ENCODE data around the gene PLEKHA6. TPM values are rescaled to one million over a fixed set of nuclear protein-coding genes. Genes with fewer than 3 reads are reported as not detected.
A peak's percentile ranks its signal among the peaks of the same experiment; 100 is the strongest.
"Not testable (repeated sequence)": the region's sequence is repeated elsewhere in the genome, so short reads cannot be mapped to it uniquely, and the experiment has no call there.

Gene PLEKHA6
- total RNA-seq, 2 experiments from 2014 or later = 0.86 to 0.87 TPM

- Mint-ChIP-seq H3K9me3 (ENCODE audit: low read depth) (no peaks in the 10 kb centered on the region), H3K36me3 (ENCODE audit: low read depth) (no peaks in the 10 kb centered on the region), H3K4me1 (no peaks in the 10 kb centered on the region), H3K27ac (no peak overlapping the region), H3K27me3 (no peaks in the 10 kb centered on the region), H3K4me3 (no peak overlapping the region)
- intact Hi-C loops (cut with DNase I, micrococcal nuclease) = no loop called here
- ChIA-PET CTCF (interaction anchor here (0.6 kb wide), 1 partner anchor 193 kb away, joined by 3 read pairs; no protein-coding TSS in a partner anchor), POLR2A (no interaction called here)
- no peak for ATAC-seq
- DNase-seq = no peak
Measured at GRCh38 chr1:204335085-204335484, 24.6 kb downstream of the PLEKHA6 start.

- DNase-seq = no peak
- no peak overlapping the region for H3K4me3 Mint-ChIP-seq
- ChIA-PET POLR2A (no interaction called here), CTCF (no interaction called here)
- intact Hi-C loops (cut with DNase I, micrococcal nuclease) = no loop called here
- H3K27ac Mint-ChIP-seq = no peak overlapping the region
- no peaks in the 10 kb centered on the region for H3K4me1 Mint-ChIP-seq
- no peak for ATAC-seq
- H3K36me3 Mint-ChIP-seq (ENCODE audit: low read depth) = no peaks in the 10 kb centered on the region
- no peaks in the 10 kb centered on the region for H3K9me3 Mint-ChIP-seq (ENCODE audit: low read depth)
- no peaks in the 10 kb centered on the region for H3K27me3 Mint-ChIP-seq
Measured at GRCh38 chr1:204334455-204334854, 25.3 kb downstream of the PLEKHA6 start.

GRCh38 chr1:204333427-204333826, 26.3 kb downstream of the PLEKHA6 start:
- H3K4me3 Mint-ChIP-seq = no peak overlapping the region
- ChIA-PET CTCF (interaction anchor here (0.8 to 1.2 kb wide), 2 partner anchors 75 to 660 kb away, joined by 3 read pairs; no protein-coding TSS in a partner anchor), POLR2A (no interaction called here)
- no peaks in the 10 kb centered on the region for H3K27me3 Mint-ChIP-seq
- DNase-seq = no peak
- intact Hi-C loops (cut with DNase I, micrococcal nuclease) = no loop called here
- H3K36me3 Mint-ChIP-seq (ENCODE audit: low read depth) = no peaks in the 10 kb centered on the region
- no peak for ATAC-seq
- H3K27ac Mint-ChIP-seq = no peak overlapping the region
- no peaks in the 10 kb centered on the region for H3K4me1 Mint-ChIP-seq
- H3K9me3 Mint-ChIP-seq (ENCODE audit: low read depth) = no peaks in the 10 kb centered on the region

GRCh38 chr1:204331847-204332487, 27.8 kb downstream of the PLEKHA6 start:
- ChIA-PET CTCF (interaction anchor here (0.6 to 1.4 kb wide), 2 partner anchors 11 to 270 kb away, joined by 4 read pairs; no protein-coding TSS in a partner anchor), POLR2A (no interaction called here)
- no peak for DNase-seq
- Mint-ChIP-seq H3K27me3 (no peaks in the 10 kb centered on the region), H3K27ac (no peak overlapping the region), H3K36me3 (ENCODE audit: low read depth) (no peaks in the 10 kb centered on the region), H3K4me1 (no peaks in the 10 kb centered on the region), H3K4me3 (no peak overlapping the region), H3K9me3 (ENCODE audit: low read depth) (no peaks in the 10 kb centered on the region)
- no peak for ATAC-seq
- intact Hi-C loops (cut with DNase I, micrococcal nuclease) = no loop called here

- no peak for DNase-seq
- H3K27ac Mint-ChIP-seq = no peak overlapping the region
- CTCF ChIA-PET = interaction anchor here (1.4 kb wide), 1 partner anchor 11 kb away, joined by 4 read pairs; no protein-coding TSS in a partner anchor
- no peak overlapping the region for H3K4me3 Mint-ChIP-seq
- peaks cover under 1% of the 10 kb centered on the region for H3K27me3 Mint-ChIP-seq
- intact Hi-C loops (cut with DNase I, micrococcal nuclease) = no loop called here
- no peak for ATAC-seq
- no peaks in the 10 kb centered on the region for H3K9me3 Mint-ChIP-seq (ENCODE audit: low read depth)
- POLR2A ChIA-PET = no interaction called here
- H3K4me1 Mint-ChIP-seq = no peaks in the 10 kb centered on the region
- no peaks in the 10 kb centered on the region for H3K36me3 Mint-ChIP-seq (ENCODE audit: low read depth)
Measured at GRCh38 chr1:204331275-204331674, 28.5 kb downstream of the PLEKHA6 start.

GRCh38 chr1:204327870-204328269, 31.9 kb downstream of the PLEKHA6 start:
- H3K36me3 Mint-ChIP-seq (ENCODE audit: low read depth); DNase-seq; ATAC-seq; H3K27ac Mint-ChIP-seq; POLR2A ChIA-PET; CTCF ChIA-PET; H3K4me3 Mint-ChIP-seq; intact Hi-C loops (cut with DNase I, micrococcal nuclease); H3K9me3 Mint-ChIP-seq (ENCODE audit: low read depth); H3K27me3 Mint-ChIP-seq: not testable (repeated sequence)
- H3K4me1 Mint-ChIP-seq = peaks cover 18% of the 10 kb centered on the region

- intact Hi-C loops (cut with DNase I, micrococcal nuclease) = no loop called here
- DNase-seq (no peak), ATAC-seq (no peak)
- H3K27me3 Mint-ChIP-seq = peaks cover 8% of the 10 kb centered on the region
- no peaks in the 10 kb centered on the region for H3K36me3 Mint-ChIP-seq (ENCODE audit: low read depth)
- H3K4me3 Mint-ChIP-seq = no peak overlapping the region
- ChIA-PET POLR2A (no interaction called here), CTCF (interaction anchor here (0.7 to 2.0 kb wide), 4 partner anchors 11 to 122 kb away, joined by 3 to 11 read pairs (median 3); no protein-coding TSS in a partner anchor)
- no peak overlapping the region for H3K27ac Mint-ChIP-seq
- no peaks in the 10 kb centered on the region for H3K9me3 Mint-ChIP-seq (ENCODE audit: low read depth)
- peaks cover 18% of the 10 kb centered on the region for H3K4me1 Mint-ChIP-seq
Measured at GRCh38 chr1:204327359-204327758, 32.4 kb downstream of the PLEKHA6 start.

- DNase-seq (no peak), ATAC-seq (no peak)
- H3K4me3 Mint-ChIP-seq = no peak overlapping the region
- POLR2A ChIA-PET = no interaction called here
- H3K27ac Mint-ChIP-seq = no peak overlapping the region
- H3K36me3 Mint-ChIP-seq (ENCODE audit: low read depth) = no peaks in the 10 kb centered on the region
- H3K9me3 Mint-ChIP-seq (ENCODE audit: low read depth) = no peaks in the 10 kb centered on the region
- CTCF ChIA-PET = interaction anchor here (0.7 to 2.0 kb wide), 4 partner anchors 10 to 122 kb away, joined by 3 to 11 read pairs (median 3); no protein-coding TSS in a partner anchor
- peaks cover 8% of the 10 kb centered on the region for H3K27me3 Mint-ChIP-seq
- intact Hi-C loops (cut with DNase I, micrococcal nuclease) = no loop called here
- H3K4me1 Mint-ChIP-seq = peaks cover 18% of the 10 kb centered on the region
Measured at GRCh38 chr1:204326771-204327300, 32.9 kb downstream of the PLEKHA6 start.

- ATAC-seq (no peak), DNase-seq (no peak)
- intact Hi-C loops (cut with DNase I, micrococcal nuclease) = no loop called here
- H3K9me3 Mint-ChIP-seq (ENCODE audit: low read depth) = no peaks in the 10 kb centered on the region
- no peak overlapping the region for H3K27ac Mint-ChIP-seq
- peaks cover 8% of the 10 kb centered on the region for H3K27me3 Mint-ChIP-seq
- no peak overlapping the region for H3K4me3 Mint-ChIP-seq
- no peaks in the 10 kb centered on the region for H3K36me3 Mint-ChIP-seq (ENCODE audit: low read depth)
- H3K4me1 Mint-ChIP-seq = peaks cover 21% of the 10 kb centered on the region
- ChIA-PET CTCF (interaction anchor here (1.0 to 2.0 kb wide), 4 partner anchors 37 to 119 kb away, joined by 3 to 11 read pairs (median 3); no protein-coding TSS in a partner anchor), POLR2A (no interaction called here)
Measured at GRCh38 chr1:204325944-204326343, 33.8 kb downstream of the PLEKHA6 start.

GRCh38 chr1:204323887-204324286, 35.8 kb downstream of the PLEKHA6 start:
- H3K27ac Mint-ChIP-seq = peak overlapping the region; percentile 84
- DNase-seq = peak; percentile 86
- ATAC-seq = peak; percentile 99
- peaks cover 28% of the 10 kb centered on the region for H3K4me1 Mint-ChIP-seq
- H3K27me3 Mint-ChIP-seq = peaks cover 8% of the 10 kb centered on the region
- no peaks in the 10 kb centered on the region for H3K9me3 Mint-ChIP-seq (ENCODE audit: low read depth)
- intact Hi-C loops (cut with DNase I, micrococcal nuclease) = loop anchor here (1.0 kb wide), 1 partner anchor 39 kb away; no protein-coding TSS in a partner anchor
- ChIA-PET POLR2A (interaction anchor here (0.6 to 1.9 kb wide), 3 partner anchors 10 to 131 kb away, joined by 3 to 7 read pairs (median 5); no protein-coding TSS in a partner anchor), CTCF (interaction anchor here (0.6 to 2.0 kb wide), 16 partner anchors 10 to 1162 kb away, joined by 3 to 17 read pairs (median 4); no protein-coding TSS in a partner anchor)
- no peak overlapping the region for H3K4me3 Mint-ChIP-seq
- no peaks in the 10 kb centered on the region for H3K36me3 Mint-ChIP-seq (ENCODE audit: low read depth)

- intact Hi-C loops (cut with DNase I, micrococcal nuclease) = no loop called here
Measured at GRCh38 chr1:204322339-204322868, 37.3 kb downstream of the PLEKHA6 start.

More at GRCh38 chr1:204322339-204322868, 37.3 kb downstream of the PLEKHA6 start:
- Mint-ChIP-seq H3K4me3 (no peak overlapping the region), H3K27me3 (peaks cover 8% of the 10 kb centered on the region), H3K27ac (no peak overlapping the region), H3K36me3 (ENCODE audit: low read depth) (no peaks in the 10 kb centered on the region), H3K4me1 (peaks cover 28% of the 10 kb centered on the region), H3K9me3 (ENCODE audit: low read depth) (no peaks in the 10 kb centered on the region)
- ChIA-PET CTCF (interaction anchor here (1.1 kb wide), 1 partner anchor 64 kb away, joined by 5 read pairs; no protein-coding TSS in a partner anchor), POLR2A (no interaction called here)
- ATAC-seq (no peak), DNase-seq (no peak)

Data from activated CD4-positive, alpha-beta T cell treated with anti-CD3 and anti-CD28 coated beads for 36 hours (primary cell).